NCI-H2029 treated with DMSO at 0.1 percent for 48 hours (cell line): ENCODE results near the gene ADGRG6.

ENCODE experiments used
- DNase-seq: peaks from one replicate; lab custom pipeline; 2025; lab: John Stamatoyannopoulos, UW

ADGRG6 gene

GRCh38 chr6:142322066-142322465 is 20.3 kb downstream of the ADGRG6 start:
- DNase-seq = no peak

- DNase-seq = no peak
These were observed 20.8 kb downstream of the ADGRG6 start for GRCh38 chr6:142322504-142323198.

DNA sequence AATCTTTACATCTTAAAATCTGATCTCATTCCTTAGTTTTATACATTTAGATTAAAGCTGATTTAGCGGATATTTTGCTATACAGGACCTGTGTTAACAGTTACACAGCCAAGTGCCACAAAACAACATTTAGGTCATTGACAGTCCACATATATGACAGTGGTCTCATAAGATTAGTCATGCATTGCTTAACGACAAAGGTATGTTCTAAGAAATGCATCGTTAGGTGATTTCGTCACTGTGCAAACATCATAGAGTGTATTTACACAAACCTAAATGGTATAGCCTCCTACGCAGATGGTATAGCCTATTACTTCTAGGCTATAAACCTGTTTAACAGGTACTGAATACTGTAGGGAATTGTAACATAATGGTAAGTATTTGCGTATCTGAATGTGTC is 21.6 kb downstream of the ADGRG6 start:
- no peak for DNase-seq

- no peak for DNase-seq
These were observed 22.3 kb downstream of the ADGRG6 start for GRCh38 chr6:142324111-142324510.

- no peak for DNase-seq
These were observed 23.3 kb downstream of the ADGRG6 start for GRCh38 chr6:142325111-142325510.

DNA sequence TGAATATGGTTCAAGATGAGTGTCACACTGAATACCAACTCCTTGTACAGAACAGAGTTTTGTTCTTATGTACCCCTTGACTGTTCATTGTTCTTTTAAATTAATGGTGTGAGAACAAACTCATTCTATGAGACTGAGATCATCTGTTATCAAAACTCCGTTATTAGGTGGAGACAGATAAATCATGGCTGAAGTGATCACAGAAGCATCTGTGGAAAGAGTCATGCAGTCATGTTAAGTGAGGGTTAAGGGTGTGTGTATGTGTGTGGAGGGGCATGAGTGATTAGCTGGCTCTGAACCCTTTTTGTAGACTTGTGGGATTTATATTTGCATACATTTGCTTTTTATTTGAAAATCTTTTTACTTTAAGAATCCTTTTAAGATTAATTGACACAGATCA is 24.7 kb downstream of the ADGRG6 start:
- DNase-seq = no peak

GRCh38 chr6:142328070-142328469 is 26.3 kb downstream of the ADGRG6 start:
- no peak for DNase-seq

GRCh38 chr6:142329486-142330113 is 27.8 kb downstream of the ADGRG6 start:
- DNase-seq = no peak

DNA sequence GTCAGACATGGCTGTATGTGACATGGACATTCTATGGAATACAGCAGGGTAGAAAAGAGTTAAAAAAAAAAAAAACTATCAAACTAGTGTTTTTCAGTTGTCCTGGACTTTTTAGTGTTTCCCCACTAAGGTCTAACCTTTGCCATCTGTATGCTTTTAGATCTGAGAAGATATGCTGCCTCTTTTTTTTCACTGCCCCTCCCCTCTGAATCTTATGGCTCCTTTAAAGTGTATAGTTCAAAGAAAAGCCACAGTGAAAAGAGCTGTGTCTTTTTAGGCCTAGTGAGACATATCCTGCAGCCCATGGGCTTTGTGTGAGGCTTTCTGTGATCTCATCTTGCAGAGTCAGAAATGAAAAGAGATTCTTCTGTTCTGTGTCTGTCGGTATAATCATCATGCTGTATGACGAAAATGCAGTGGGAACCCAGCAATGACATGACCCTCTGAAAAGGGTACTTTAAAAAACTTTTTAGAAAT is 29.3 kb downstream of the ADGRG6 start:
- no peak for DNase-seq

DNA sequence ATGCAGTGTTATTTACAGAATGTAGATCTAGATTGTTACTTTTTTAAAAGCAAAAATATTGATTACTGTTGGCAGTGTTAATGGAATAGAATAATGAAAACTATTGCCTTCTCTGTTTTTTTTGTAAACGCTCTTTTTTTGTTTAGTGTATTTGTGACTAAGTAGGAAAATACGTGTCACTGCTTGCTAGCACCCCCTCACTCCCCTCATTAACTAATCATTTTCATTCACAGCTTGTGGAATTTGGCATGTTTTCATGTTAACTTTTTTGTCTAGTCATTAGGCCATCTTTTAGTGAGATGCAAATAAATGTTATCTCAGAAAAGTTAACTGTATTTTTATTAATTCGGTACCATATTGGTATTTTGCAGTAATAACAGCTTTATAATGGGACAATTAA is 29.8 kb downstream of the ADGRG6 start:
- DNase-seq = no peak

GRCh38 chr6:142332393-142333098 is 30.7 kb downstream of the ADGRG6 start:
- no peak for DNase-seq

- no peak for DNase-seq
These were observed 31.6 kb downstream of the ADGRG6 start for GRCh38 chr6:142333431-142333830.

DNA sequence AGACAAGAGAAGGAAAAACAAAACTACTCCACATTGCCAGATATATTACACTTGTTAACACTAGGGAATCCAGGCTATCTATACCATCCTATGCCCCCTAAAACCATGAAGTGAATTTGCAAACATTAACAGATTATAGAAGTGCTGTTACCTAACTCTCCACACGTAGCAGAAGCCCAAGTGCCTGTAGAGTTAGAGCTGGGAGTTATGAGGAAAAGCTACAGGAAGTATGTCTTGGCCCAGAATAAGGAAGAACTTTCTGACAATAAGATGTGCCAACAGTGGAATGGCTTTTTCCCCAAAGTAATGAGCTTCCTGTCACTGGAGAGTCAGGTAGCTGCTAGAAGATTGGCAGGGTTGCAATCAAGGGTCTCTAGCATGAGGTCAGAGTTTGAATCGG is 32.5 kb downstream of the ADGRG6 start:
- no peak for DNase-seq

DNA sequence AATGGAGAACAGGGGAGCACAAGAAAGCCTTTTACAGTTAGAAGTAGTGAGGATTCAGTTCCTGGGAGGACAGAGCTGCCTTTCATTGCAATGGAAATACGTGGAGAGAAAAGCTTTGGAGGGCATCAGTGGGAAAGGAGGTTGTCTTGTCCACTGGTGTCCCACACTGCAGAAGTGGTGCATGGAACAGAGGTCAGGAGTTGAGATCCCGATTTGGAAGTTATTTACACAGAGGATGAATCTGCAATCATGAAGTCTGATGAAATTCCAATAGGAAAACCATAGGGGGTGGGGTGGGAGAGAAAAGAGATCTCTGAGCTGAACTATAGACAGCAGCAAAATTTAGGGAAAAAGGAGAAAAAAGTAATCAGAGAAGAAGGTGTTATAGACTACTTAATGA is 33.6 kb downstream of the ADGRG6 start:
- no peak for DNase-seq

GRCh38 chr6:142336183-142336582 is 34.4 kb downstream of the ADGRG6 start:
- no peak for DNase-seq

- DNase-seq = no peak
These were observed 35.0 kb downstream of the ADGRG6 start for GRCh38 chr6:142336787-142337186.

GRCh38 chr6:142339113-142339512 is 37.3 kb downstream of the ADGRG6 start:
- no peak for DNase-seq

DNA sequence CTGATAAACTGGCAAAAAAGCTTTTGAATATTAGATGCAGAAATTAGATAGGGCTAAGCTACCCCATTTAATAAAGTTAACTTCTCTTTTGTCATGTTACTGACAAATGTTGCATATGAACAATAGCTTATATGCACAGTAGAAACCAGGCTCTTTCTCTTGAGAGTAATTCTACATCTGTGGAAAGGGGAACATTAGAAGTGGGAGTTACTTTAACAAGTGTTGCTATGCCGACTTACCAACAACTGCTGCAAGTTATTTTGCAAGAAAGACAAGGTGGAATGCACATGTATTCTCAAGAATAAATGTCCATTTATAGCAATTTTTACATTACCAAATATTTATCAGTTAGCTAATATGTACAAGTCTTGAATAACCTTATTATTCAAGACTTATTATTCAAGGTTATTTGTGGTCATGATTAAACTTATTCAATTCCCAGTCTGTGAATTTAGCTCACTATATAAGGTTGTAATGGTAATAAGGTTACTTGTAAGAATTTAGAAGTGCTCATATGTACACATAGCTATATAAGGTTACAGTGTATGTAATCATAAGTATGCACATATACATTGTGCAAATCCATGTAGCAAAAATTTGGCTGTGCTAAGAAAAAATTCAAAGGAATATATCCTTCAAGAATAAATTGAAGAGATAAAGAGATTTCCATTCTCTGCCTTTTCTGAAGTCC is 38.3 kb downstream of the ADGRG6 start:
- no peak for DNase-seq

DNA sequence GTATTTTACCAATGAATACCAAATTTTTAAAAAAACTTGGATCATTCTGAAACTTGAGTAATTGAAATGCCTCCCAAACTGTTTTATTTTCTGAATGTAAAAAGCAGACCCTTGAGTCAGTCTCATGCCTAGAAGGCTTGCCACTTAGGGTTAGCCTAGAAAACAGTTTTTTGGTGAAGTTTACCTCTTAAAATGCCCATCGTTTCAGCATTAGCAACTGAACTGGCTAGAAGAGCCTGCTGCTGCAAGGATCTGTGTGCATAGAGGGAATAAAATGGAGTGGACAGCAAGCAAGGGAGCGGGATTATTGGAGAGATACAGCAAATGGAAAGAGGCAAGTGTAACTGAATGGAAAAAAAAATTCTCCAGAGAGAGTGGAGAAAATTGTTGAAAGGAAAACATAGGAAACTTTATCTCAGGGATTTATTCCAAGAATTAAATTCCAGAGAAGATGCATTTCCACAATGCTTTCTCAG is 40.1 kb downstream of the ADGRG6 start:
- DNase-seq = no peak

GRCh38 chr6:142342986-142343385 is 41.2 kb downstream of the ADGRG6 start:
- no peak for DNase-seq

DNA sequence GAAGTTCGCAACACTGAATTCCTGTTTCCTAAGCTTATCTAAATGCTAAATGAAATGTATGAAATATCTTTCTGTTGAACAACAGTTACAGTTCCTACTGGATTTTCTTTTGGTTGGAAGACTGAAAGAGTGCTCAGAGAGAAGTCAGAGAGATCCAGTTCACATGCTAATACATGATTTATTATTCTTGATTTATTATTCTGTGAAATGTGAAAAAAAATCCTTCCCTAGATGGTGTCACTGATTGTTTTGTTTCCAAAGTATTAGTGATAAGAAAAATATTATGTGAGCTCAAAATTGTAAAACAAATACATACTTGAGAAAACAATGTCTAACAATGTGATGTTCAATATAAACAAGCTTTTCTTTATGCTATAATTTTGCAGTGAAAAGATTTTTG is 42.1 kb downstream of the ADGRG6 start:
- no peak for DNase-seq

DNA sequence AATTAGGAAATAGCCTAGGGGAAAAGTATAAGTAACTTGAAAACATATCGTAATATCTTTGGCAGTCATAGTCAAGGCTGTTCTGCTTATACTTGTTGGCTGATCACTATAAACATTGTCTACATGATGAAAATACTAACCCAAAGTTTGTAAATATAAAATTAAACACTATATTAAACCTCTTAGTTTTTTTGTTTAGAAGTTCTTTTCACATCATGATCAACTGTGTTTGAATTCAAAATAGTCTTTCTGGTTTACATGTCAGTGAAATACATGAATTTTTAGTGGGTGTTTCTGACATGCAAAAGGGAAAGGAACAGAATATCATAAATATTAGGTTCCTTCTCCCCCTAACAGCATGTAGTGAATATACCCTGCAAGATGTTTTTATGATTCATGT is 43.5 kb downstream of the ADGRG6 start:
- DNase-seq = no peak
